ENCODE results near the gene RUFY2.
A peak's percentile ranks its signal among the peaks of the same experiment; 100 is the strongest.

RUFY2 gene

GRCh38 chr10:68364101-68364886 lies 42.8 kb downstream of the RUFY2 start:
- DNase-seq, result no peak

DNA sequence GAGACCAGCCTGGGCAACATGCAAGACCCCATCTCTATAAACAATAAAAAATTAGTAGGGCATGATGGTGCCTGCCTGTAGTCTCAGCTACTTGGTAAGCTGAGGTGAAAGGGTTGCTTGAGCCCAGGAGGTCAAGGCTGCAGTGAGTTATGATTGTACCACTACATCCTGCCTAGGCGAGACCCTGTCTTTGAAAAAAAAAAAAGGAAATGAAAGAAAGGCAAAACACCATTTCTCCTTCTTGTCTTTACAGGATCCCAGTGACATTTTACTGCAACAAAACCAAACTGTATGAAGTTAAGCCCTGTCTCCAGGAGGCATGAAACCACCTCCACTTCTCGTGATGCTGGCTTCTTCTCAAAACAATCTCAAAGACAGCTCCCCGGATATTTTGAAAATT lies 44.5 kb downstream of the RUFY2 start:
- DNase-seq, result no peak

- DNase-seq, result no peak
These were observed 47.9 kb downstream of the RUFY2 start for GRCh38 chr10:68359189-68359588.

- no peak for DNase-seq
These were observed 53.5 kb downstream of the RUFY2 start for GRCh38 chr10:68353537-68353936.

DNA sequence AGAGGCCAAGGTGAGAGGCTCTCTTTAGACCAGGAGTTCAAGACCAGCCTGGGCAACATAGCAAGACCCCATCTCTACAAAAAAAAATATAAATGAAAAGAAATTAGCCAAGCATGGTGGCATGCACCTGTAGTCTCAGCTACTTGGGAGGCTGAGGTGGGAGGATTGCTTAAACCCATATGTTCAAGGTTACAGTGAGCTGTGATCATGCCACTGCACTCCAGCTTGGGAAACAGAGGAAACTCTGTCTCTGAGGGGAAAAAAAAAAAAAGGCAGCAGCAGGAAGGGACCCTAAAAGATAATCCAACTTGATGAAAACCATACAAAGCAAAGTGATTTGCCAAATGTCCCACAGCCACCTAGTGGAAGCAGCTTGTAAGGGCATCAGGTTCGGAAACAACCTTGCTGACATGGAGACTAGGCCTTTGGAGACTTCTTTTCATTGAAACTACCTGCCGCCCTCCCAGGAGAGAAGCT lies 58.8 kb downstream of the RUFY2 start:
- peak in 2 of 4 experiments; percentile 3 to 12 for DNase-seq

DNA sequence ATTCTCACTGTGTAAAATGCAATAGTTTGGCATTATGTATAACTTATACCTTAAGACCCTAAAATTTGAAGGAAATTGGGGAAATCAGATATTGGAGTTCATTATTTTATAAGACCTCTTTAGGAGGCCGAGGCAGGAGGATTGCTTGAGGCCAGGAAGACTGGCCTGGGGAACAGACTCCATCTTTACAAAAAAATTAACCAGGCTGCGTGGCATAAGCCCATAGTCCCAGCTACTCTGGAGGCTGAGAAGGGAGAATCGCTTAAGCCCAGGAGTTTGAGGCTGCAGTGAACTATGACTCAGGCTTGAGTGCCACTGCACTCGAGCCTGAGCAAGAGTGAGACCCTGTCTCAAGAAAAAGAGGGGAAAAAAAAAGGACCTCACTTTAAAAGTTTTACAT lies 60.3 kb downstream of the RUFY2 start:
- DNase-seq, result no peak

- no peak for DNase-seq
These were observed 61.5 kb downstream of the RUFY2 start for GRCh38 chr10:68345621-68346020.

- no peak for DNase-seq
These were observed 64.1 kb downstream of the RUFY2 start for GRCh38 chr10:68342909-68343516.

GRCh38 chr10:68340358-68341080 lies 66.6 kb downstream of the RUFY2 start:
- DNase-seq, result no peak

DNA sequence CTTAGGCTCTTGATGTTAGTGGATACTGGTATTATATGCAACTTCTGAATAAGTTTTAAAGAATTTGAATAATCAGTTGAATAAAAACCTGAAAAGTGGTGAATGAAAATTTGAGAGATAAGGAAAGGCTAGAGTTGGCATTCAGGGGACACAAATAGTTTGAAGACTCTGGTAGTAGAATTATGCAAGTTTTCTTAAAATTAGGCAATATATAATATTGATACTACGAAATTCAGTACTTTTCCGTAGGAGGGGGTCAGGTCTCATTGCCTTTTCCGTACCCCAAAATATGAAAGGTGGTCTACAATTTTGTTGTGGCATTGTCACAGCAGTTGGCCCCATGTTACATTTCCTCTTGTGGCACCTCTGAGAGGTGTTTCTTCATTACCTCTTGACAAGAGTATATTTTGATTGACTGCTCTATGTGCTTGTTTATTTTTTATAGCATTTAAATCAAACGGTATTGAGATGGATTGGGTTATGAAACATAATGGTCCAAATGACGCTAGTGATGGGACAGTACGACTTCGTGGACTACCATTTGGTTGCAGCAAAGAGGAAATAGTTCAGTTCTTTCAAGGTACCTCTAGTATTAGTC lies 70.2 kb downstream of the RUFY2 start:
- no peak for DNase-seq

- DNase-seq, result no peak
These were observed 72.2 kb downstream of the RUFY2 start for GRCh38 chr10:68334672-68335467.

DNA sequence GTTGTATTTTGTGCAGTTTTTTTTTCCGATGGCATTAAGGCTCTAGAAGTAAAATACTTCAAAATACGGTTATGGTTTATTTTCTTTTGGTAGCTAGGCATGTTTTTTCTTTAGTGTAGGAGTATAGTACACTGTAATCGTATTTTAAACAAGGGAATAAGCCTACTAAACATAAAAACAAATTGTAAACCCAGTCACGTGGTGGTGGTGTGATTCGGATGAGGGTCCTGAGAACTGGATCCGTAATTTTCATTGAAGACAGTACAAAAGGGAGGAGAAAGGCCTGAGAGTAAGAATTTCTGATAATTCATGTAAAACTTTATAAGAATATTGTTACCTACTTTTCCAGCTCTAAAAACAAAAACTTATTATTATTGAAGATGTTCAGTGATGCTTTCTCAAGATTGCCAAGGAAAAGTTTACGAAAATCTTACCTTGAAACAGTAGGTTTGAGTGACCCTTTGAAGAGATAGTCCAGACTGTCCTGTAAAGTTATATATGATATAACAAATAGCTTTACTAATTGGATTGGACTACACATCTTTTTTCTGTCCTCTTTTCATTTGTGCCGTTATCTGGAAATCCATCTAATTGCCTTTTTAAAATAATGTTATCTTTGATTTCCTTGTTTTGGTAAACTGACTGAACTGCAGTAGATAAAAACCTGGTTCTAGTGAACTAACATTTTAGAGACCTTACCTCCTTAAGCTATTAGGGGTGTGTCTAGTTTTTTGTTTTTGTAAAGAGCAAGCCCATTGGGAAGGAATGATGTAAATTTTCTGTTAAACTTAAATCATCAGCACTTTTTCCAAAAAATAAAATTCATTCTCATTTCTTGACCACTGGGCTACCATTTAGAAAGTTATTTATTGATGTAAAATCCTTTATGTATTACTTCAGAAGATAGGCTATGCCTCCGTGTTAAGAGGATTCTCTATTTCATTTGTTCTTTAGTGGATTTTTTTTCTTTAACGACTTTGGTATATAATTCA lies 73.3 kb downstream of the RUFY2 start:
- no peak for DNase-seq

DNA sequence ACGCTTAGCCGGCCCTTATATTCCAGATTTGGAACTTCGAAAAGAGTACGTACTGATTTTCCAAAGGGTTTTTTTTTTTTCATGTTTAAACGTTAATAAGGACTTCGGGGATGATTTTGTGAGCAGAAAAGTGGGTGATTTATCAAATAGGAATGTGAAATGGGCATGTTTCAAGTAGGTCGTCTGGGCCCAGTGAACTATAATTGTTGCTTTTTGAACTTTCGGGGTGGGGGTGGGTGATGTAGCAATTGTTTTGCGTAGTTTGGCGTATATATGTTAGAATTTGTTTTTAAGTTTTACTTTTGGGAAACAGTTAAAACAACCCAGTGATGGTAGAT lies 74.0 kb downstream of the RUFY2 start:
- no peak for DNase-seq

- peak; percentile 21 to 64 (median 37) for DNase-seq
These were observed 74.6 kb downstream of the RUFY2 start, which contains the start of gene PBLD for GRCh38 chr10:68332259-68333057. Gene PBLD, minus strand, starts transcription at chr10:68332928. Its CDS starts 26,084 bp downstream, at chr10:68306844.

DNA sequence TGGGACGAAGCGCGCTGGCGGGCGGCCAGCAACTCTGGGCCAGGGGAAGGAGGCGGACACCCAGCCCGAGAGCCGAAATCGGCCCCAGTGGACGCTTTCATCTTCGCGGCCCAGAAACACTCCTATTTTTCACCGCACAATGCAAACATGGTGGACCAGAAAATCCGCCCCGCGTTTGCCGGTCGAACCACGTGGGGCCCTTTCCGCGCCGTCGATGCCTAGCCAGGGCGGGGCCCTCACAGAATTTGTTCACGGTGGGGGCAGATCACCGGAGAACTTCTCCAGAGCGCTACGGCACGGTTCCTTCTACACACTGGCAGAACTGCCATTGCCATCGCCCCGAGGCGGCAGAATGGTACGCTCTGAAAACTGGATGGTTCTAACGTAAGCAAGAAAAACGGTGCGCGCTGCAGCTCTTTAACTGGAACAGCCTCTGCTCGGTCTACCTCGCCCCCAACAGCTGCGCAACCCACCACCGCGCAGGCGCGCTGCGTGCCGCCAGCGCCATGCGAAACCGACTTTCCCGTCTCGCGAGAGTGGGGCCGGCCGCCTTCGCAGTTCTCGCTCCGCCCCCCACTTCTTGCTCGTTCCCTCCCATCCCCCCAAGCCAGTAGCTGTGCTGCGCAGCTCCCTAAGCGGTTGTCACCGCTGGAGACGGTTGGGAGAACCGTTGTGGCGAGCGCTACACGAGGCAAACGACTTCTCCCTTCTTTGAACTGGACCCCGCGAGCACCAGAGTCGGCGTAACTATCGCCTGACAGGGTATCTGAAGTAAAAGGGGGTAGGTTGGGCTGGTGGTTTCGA lies 75.4 kb downstream of the RUFY2 start, which contains the start of gene HNRNPH3:
TSS of gene HNRNPH3 (plus strand) at position 610 of the 804 bp plus-strand sequence. CDS start 5,158 bp downstream, outside the sequence.
- DNase-seq, result peak; percentile 97 to 98 (median 97)

DNA sequence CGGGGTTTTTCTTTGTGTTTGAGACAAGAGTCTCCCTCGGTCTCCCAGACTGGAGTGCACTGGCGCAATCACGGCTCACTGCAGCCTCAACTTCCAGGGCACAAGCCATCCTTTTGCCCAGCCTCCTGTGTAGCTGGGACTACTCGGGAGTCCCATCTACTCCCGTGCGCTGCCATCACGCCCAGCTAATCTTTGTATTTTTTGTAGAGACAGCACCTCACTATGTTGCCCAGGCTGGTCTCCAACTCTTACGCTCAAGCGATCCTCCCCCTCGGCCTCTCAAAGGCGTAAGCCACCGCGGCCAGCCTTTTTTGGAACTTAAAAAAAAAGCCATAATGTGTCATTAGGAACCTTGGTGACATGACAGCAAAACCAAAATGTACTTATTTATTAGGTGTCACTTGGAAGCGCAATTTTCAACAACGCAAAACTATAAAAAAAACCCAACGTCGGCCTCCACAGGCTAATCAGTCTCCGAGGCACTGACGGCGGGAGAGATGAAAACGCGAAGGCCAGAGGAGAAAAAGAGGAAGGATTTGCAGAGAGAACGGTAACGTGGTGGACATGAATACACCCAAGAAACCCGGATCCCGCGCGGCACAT lies 76.1 kb downstream of the RUFY2 start:
- DNase-seq, result peak in 1 of 4 experiments; percentile 7

DNA sequence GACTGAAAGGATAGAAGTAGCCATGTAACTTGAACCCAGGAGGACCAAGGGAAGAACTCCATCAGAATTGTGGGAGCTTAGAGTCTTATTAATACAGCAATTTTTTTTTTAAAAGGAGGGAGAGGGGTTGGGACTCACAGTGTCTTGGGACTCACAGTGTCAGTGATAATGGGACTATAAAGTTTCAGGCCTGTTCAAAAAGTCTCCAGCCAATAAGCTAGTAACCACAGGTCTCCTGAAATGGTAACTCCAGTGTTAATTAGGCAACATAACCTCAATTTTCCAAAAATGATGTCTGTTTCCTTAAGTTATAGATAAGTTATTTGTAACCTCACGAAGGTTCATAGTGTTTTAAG lies 77.6 kb downstream of the RUFY2 start:
- no peak for DNase-seq

GRCh38 chr10:68327889-68328786 lies 78.9 kb downstream of the RUFY2 start:
- no peak for DNase-seq

All from activated naive CD4-positive, alpha-beta T cell (primary cell).